ENCODE data around the gene SNRNP200.
A peak's percentile ranks its signal among the peaks of the same experiment; 100 is the strongest.

SNRNP200 gene

GRCh38 chr2:96241227-96241626, 64.1 kb downstream of the SNRNP200 start:
- no peaks in the 10 kb centered on the region for H3K4me1 ChIP-seq (ENCODE audit: control insufficient read depth, low read depth, low read length)
- H4K8ac ChIP-seq (ENCODE audit: low read depth, low read length): no peak overlapping the region
- no peaks in the 10 kb centered on the region for H3K36me3 ChIP-seq (ENCODE audit: control insufficient read depth, insufficient read depth, low read length)
- no peak overlapping the region for H2BK15ac ChIP-seq (replicated peaks; ENCODE audit: low read depth)
- no CpG with 5 or more reads among the region's 2 CpGs for WGBS (ENCODE audit: extremely low coverage, insufficient coverage, low lambda C conversion rate)
- no peak overlapping the region for H2BK5ac ChIP-seq (ENCODE audit: low read length)
- H3K27me3 ChIP-seq (ENCODE audit: insufficient read depth, low read length, poor library complexity): no peaks in the 10 kb centered on the region
- no peak overlapping the region for H3K18ac ChIP-seq (ENCODE audit: low read length)
- H2AK5ac ChIP-seq (ENCODE audit: low read length): no peak overlapping the region
- no peak overlapping the region for H3K27ac ChIP-seq (ENCODE audit: low read depth, low read length)
- no peak overlapping the region for H2BK120ac ChIP-seq (ENCODE audit: low read depth, low read length)
- H3K79me2 ChIP-seq (ENCODE audit: control insufficient read depth, insufficient read depth, low read length): no peaks in the 10 kb centered on the region
- no peaks in the 10 kb centered on the region for H3K79me1 ChIP-seq (ENCODE audit: low read length)
- no peak overlapping the region for H3K56ac ChIP-seq (ENCODE audit: low read length)
- no peak overlapping the region for H3K4me2 ChIP-seq (ENCODE audit: low read length)
- no peak overlapping the region for H4K5ac ChIP-seq (ENCODE audit: low read length)
- no peak overlapping the region for H3K9ac ChIP-seq (ENCODE audit: low read length)
- H3K4me3 ChIP-seq (ENCODE audit: low read length): no peak overlapping the region
- peak; percentile 51 for DNase-seq
- no peak overlapping the region for H3K23ac ChIP-seq (ENCODE audit: low read length)
- no peak overlapping the region for H3K4ac ChIP-seq (ENCODE audit: low read depth, low read length)

- Histone ChIP-seq H3K4me1 (ENCODE audit: control insufficient read depth, low read depth, low read length) (no peaks in the 10 kb centered on the region), H4K8ac (ENCODE audit: low read depth, low read length) (no peak overlapping the region), H2BK120ac (ENCODE audit: low read depth, low read length) (no peak overlapping the region), H3K27me3 (ENCODE audit: insufficient read depth, low read length, poor library complexity) (no peaks in the 10 kb centered on the region), H3K4me2 (ENCODE audit: low read length) (no peak overlapping the region), H3K36me3 (ENCODE audit: control insufficient read depth, insufficient read depth, low read length) (no peaks in the 10 kb centered on the region), H3K56ac (ENCODE audit: low read length) (no peak overlapping the region), H3K23ac (ENCODE audit: low read length) (no peak overlapping the region), H3K4ac (ENCODE audit: low read depth, low read length) (no peak overlapping the region), H3K4me3 (ENCODE audit: low read length) (no peak overlapping the region), H2BK15ac (replicated peaks; ENCODE audit: low read depth) (no peak overlapping the region), H3K18ac (ENCODE audit: low read length) (no peak overlapping the region), H4K5ac (ENCODE audit: low read length) (no peak overlapping the region), H2AK5ac (ENCODE audit: low read length) (no peak overlapping the region), H2BK5ac (ENCODE audit: low read length) (no peak overlapping the region), H3K27ac (ENCODE audit: low read depth, low read length) (no peak overlapping the region), H3K79me2 (ENCODE audit: control insufficient read depth, insufficient read depth, low read length) (no peaks in the 10 kb centered on the region), H3K9ac (ENCODE audit: low read length) (no peak overlapping the region), H3K79me1 (ENCODE audit: low read length) (no peaks in the 10 kb centered on the region)
- no CpG with 5 or more reads among the region's 9 CpGs for WGBS (ENCODE audit: extremely low coverage, insufficient coverage, low lambda C conversion rate)
- no peak for DNase-seq
Observed at GRCh38 chr2:96240341-96241038, 64.9 kb downstream of the SNRNP200 start.

GRCh38 chr2:96239745-96240264, 65.5 kb downstream of the SNRNP200 start:
- no CpG with 5 or more reads among the region's 9 CpGs for WGBS (ENCODE audit: extremely low coverage, insufficient coverage, low lambda C conversion rate)

GRCh38 chr2:96239091-96239490, 66.3 kb downstream of the SNRNP200 start:
- no peaks in the 10 kb centered on the region for H3K27me3 ChIP-seq (ENCODE audit: insufficient read depth, low read length, poor library complexity)
- H3K36me3 ChIP-seq (ENCODE audit: control insufficient read depth, insufficient read depth, low read length): no peaks in the 10 kb centered on the region
- no peak overlapping the region for H2BK15ac ChIP-seq (replicated peaks; ENCODE audit: low read depth)
- WGBS (ENCODE audit: extremely low coverage, insufficient coverage, low lambda C conversion rate): no CpG with 5 or more reads among the region's 3 CpGs
- H2BK120ac ChIP-seq (ENCODE audit: low read depth, low read length): no peak overlapping the region
- H4K5ac ChIP-seq (ENCODE audit: low read length): no peak overlapping the region
- no peaks in the 10 kb centered on the region for H3K79me2 ChIP-seq (ENCODE audit: control insufficient read depth, insufficient read depth, low read length)
- no peak overlapping the region for H3K4me3 ChIP-seq (ENCODE audit: low read length)
- H3K56ac ChIP-seq (ENCODE audit: low read length): no peak overlapping the region
- no peaks in the 10 kb centered on the region for H3K79me1 ChIP-seq (ENCODE audit: low read length)
- no peak overlapping the region for H3K27ac ChIP-seq (ENCODE audit: low read depth, low read length)
- no peak for DNase-seq
- no peak overlapping the region for H3K4me2 ChIP-seq (ENCODE audit: low read length)
- no peak overlapping the region for H3K9ac ChIP-seq (ENCODE audit: low read length)
- H3K4ac ChIP-seq (ENCODE audit: low read depth, low read length): no peak overlapping the region
- no peak overlapping the region for H2BK5ac ChIP-seq (ENCODE audit: low read length)
- H3K4me1 ChIP-seq (ENCODE audit: control insufficient read depth, low read depth, low read length): no peaks in the 10 kb centered on the region
- no peak overlapping the region for H3K23ac ChIP-seq (ENCODE audit: low read length)
- no peak overlapping the region for H4K8ac ChIP-seq (ENCODE audit: low read depth, low read length)
- no peak overlapping the region for H2AK5ac ChIP-seq (ENCODE audit: low read length)
- H3K18ac ChIP-seq (ENCODE audit: low read length): no peak overlapping the region

More at GRCh38 chr2:96239745-96240264, 65.5 kb downstream of the SNRNP200 start:
- no peak overlapping the region for H3K4me2 ChIP-seq (ENCODE audit: low read length)
- no peak overlapping the region for H3K18ac ChIP-seq (ENCODE audit: low read length)
- no peaks in the 10 kb centered on the region for H3K4me1 ChIP-seq (ENCODE audit: control insufficient read depth, low read depth, low read length)
- H2BK5ac ChIP-seq (ENCODE audit: low read length): no peak overlapping the region
- H3K23ac ChIP-seq (ENCODE audit: low read length): no peak overlapping the region
- no peaks in the 10 kb centered on the region for H3K36me3 ChIP-seq (ENCODE audit: control insufficient read depth, insufficient read depth, low read length)
- no peak overlapping the region for H2BK15ac ChIP-seq (replicated peaks; ENCODE audit: low read depth)
- H2BK120ac ChIP-seq (ENCODE audit: low read depth, low read length): no peak overlapping the region
- no peaks in the 10 kb centered on the region for H3K79me1 ChIP-seq (ENCODE audit: low read length)
- no peak overlapping the region for H3K27ac ChIP-seq (ENCODE audit: low read depth, low read length)
- H3K9ac ChIP-seq (ENCODE audit: low read length): no peak overlapping the region
- H2AK5ac ChIP-seq (ENCODE audit: low read length): no peak overlapping the region
- no peak for DNase-seq
- H3K4ac ChIP-seq (ENCODE audit: low read depth, low read length): no peak overlapping the region
- H3K79me2 ChIP-seq (ENCODE audit: control insufficient read depth, insufficient read depth, low read length): no peaks in the 10 kb centered on the region
- no peak overlapping the region for H3K4me3 ChIP-seq (ENCODE audit: low read length)
- H4K8ac ChIP-seq (ENCODE audit: low read depth, low read length): no peak overlapping the region
- H3K56ac ChIP-seq (ENCODE audit: low read length): no peak overlapping the region
- H4K5ac ChIP-seq (ENCODE audit: low read length): no peak overlapping the region
- no peaks in the 10 kb centered on the region for H3K27me3 ChIP-seq (ENCODE audit: insufficient read depth, low read length, poor library complexity)

- H3K4me3 ChIP-seq (ENCODE audit: low read length): no peak overlapping the region
- no peak overlapping the region for H4K8ac ChIP-seq (ENCODE audit: low read depth, low read length)
- H2BK120ac ChIP-seq (ENCODE audit: low read depth, low read length): no peak overlapping the region
- no peak overlapping the region for H4K5ac ChIP-seq (ENCODE audit: low read length)
- no CpG with 5 or more reads among the region's 3 CpGs for WGBS (ENCODE audit: extremely low coverage, insufficient coverage, low lambda C conversion rate)
- H2AK5ac ChIP-seq (ENCODE audit: low read length): no peak overlapping the region
- H2BK5ac ChIP-seq (ENCODE audit: low read length): no peak overlapping the region
- H3K4me1 ChIP-seq (ENCODE audit: control insufficient read depth, low read depth, low read length): no peaks in the 10 kb centered on the region
- H3K27ac ChIP-seq (ENCODE audit: low read depth, low read length): no peak overlapping the region
- no peaks in the 10 kb centered on the region for H3K79me1 ChIP-seq (ENCODE audit: low read length)
- H3K9ac ChIP-seq (ENCODE audit: low read length): no peak overlapping the region
- H2BK15ac ChIP-seq (replicated peaks; ENCODE audit: low read depth): no peak overlapping the region
- no peak overlapping the region for H3K23ac ChIP-seq (ENCODE audit: low read length)
- H3K4me2 ChIP-seq (ENCODE audit: low read length): no peak overlapping the region
- H3K56ac ChIP-seq (ENCODE audit: low read length): no peak overlapping the region
- H3K79me2 ChIP-seq (ENCODE audit: control insufficient read depth, insufficient read depth, low read length): no peaks in the 10 kb centered on the region
- no peak overlapping the region for H3K18ac ChIP-seq (ENCODE audit: low read length)
- no peak for DNase-seq
- H3K4ac ChIP-seq (ENCODE audit: low read depth, low read length): no peak overlapping the region
- no peaks in the 10 kb centered on the region for H3K36me3 ChIP-seq (ENCODE audit: control insufficient read depth, insufficient read depth, low read length)
- no peaks in the 10 kb centered on the region for H3K27me3 ChIP-seq (ENCODE audit: insufficient read depth, low read length, poor library complexity)
Observed at GRCh38 chr2:96238266-96238665, 67.1 kb downstream of the SNRNP200 start.

GRCh38 chr2:96236882-96237281, 68.5 kb downstream of the SNRNP200 start:
- Histone ChIP-seq H3K27ac (ENCODE audit: low read depth, low read length) (no peak overlapping the region), H4K8ac (ENCODE audit: low read depth, low read length) (no peak overlapping the region), H2AK5ac (ENCODE audit: low read length) (no peak overlapping the region), H3K79me2 (ENCODE audit: control insufficient read depth, insufficient read depth, low read length) (no peaks in the 10 kb centered on the region), H3K56ac (ENCODE audit: low read length) (no peak overlapping the region), H3K4me2 (ENCODE audit: low read length) (no peak overlapping the region), H2BK5ac (ENCODE audit: low read length) (no peak overlapping the region), H2BK120ac (ENCODE audit: low read depth, low read length) (no peak overlapping the region), H3K18ac (ENCODE audit: low read length) (no peak overlapping the region), H3K79me1 (ENCODE audit: low read length) (no peaks in the 10 kb centered on the region), H3K4me3 (ENCODE audit: low read length) (no peak overlapping the region), H4K5ac (ENCODE audit: low read length) (no peak overlapping the region), H3K4ac (ENCODE audit: low read depth, low read length) (no peak overlapping the region), H3K23ac (ENCODE audit: low read length) (no peak overlapping the region), H3K27me3 (ENCODE audit: insufficient read depth, low read length, poor library complexity) (no peaks in the 10 kb centered on the region), H3K36me3 (ENCODE audit: control insufficient read depth, insufficient read depth, low read length) (no peaks in the 10 kb centered on the region), H3K4me1 (ENCODE audit: control insufficient read depth, low read depth, low read length) (no peaks in the 10 kb centered on the region), H2BK15ac (replicated peaks; ENCODE audit: low read depth) (no peak overlapping the region), H3K9ac (ENCODE audit: low read length) (no peak overlapping the region)
- no peak for DNase-seq
- WGBS (ENCODE audit: extremely low coverage, insufficient coverage, low lambda C conversion rate): no CpG with 5 or more reads among the region's 1 CpG

Data from mesendoderm (in vitro differentiated cells).